ENCODE measurements around the gene PRKN. TPM values are rescaled to one million over a fixed set of nuclear protein-coding genes. Genes with fewer than 3 reads are reported as not detected.

Gene PRKN
- total RNA-seq, 4 donors from 2014 or later = 5.5 to 17.9 (median 6.8) TPM

- H3K4me1 ChIP-seq = no peaks in the 10 kb centered on the region
- H3K27me3 ChIP-seq = no peaks in the 10 kb centered on the region
- no peak for DNase-seq (ENCODE audit: low spot score in 2 of 2)
- no peak overlapping the region for H3K27ac ChIP-seq
- peaks cover 0 to 9% (median 0%) of the 10 kb centered on the region in 3 donors for H3K36me3 ChIP-seq
- H3K9me3 ChIP-seq = peaks cover 0 to 9% (median 0%) of the 10 kb centered on the region in 4 donors
- TF ChIP-seq CTCF (IDR thresholded peaks at IDR 0.05) (no peak), EP300 (IDR thresholded peaks at IDR 0.05) (no peak), POLR2A (IDR thresholded peaks at IDR 0.05) (no peak)
- WGBS, 2 donors = 90 to 93% methylated on average over 4 of the region's 4 CpGs
- no peak overlapping the region for H3K4me3 ChIP-seq
These were observed 909.7 kb downstream of the PRKN start for GRCh38 chr6:161817881-161818280.

GRCh38 chr6:161815965-161816364 lies 911.6 kb downstream of the PRKN start:
- Histone ChIP-seq H3K36me3 (peaks cover 0 to 9% (median 0%) of the 10 kb centered on the region in 3 donors), H3K4me1 (no peaks in the 10 kb centered on the region), H3K27ac (no peak overlapping the region), H3K27me3 (no peaks in the 10 kb centered on the region), H3K4me3 (no peak overlapping the region), H3K9me3 (peaks cover 0 to 11% (median 2%) of the 10 kb centered on the region in 4 donors)
- TF ChIP-seq CTCF (IDR thresholded peaks at IDR 0.05) (no peak), EP300 (IDR thresholded peaks at IDR 0.05) (no peak), POLR2A (IDR thresholded peaks at IDR 0.05) (no peak)
- 60 to 62% methylated on average over 4 of the region's 4 CpGs for WGBS, 2 donors
- no peak for DNase-seq (ENCODE audit: low spot score in 2 of 2)

GRCh38 chr6:161813156-161813555 lies 914.4 kb downstream of the PRKN start:
- Histone ChIP-seq H3K27me3 (no peaks in the 10 kb centered on the region), H3K4me3 (no peak overlapping the region), H3K4me1 (no peaks in the 10 kb centered on the region), H3K36me3 (peaks cover 0 to 9% (median 0%) of the 10 kb centered on the region in 3 donors), H3K9me3 (peaks cover 0 to 11% (median 2%) of the 10 kb centered on the region in 4 donors), H3K27ac (no peak overlapping the region)
- DNase-seq (ENCODE audit: low spot score in 2 of 2) = no peak
- TF ChIP-seq EP300 (IDR thresholded peaks at IDR 0.05) (no peak), CTCF (IDR thresholded peaks at IDR 0.05) (no peak), POLR2A (IDR thresholded peaks at IDR 0.05) (no peak)
- WGBS, 2 donors = 98% methylated on average over 8 of the region's 8 CpGs

- peaks cover 0 to 9% (median 0%) of the 10 kb centered on the region in 3 donors for H3K36me3 ChIP-seq
- no peak overlapping the region for H3K27ac ChIP-seq
- 80 to 96% methylated on average over 2 of the region's 2 CpGs for WGBS, 2 donors
- H3K4me3 ChIP-seq = no peak overlapping the region
- H3K9me3 ChIP-seq = peaks cover 0 to 11% (median 2%) of the 10 kb centered on the region in 4 donors
- TF ChIP-seq CTCF (IDR thresholded peaks at IDR 0.05) = no peak
- no peak for TF ChIP-seq EP300 (IDR thresholded peaks at IDR 0.05)
- no peak for TF ChIP-seq POLR2A (IDR thresholded peaks at IDR 0.05)
- no peaks in the 10 kb centered on the region for H3K27me3 ChIP-seq
- DNase-seq (ENCODE audit: low spot score in 2 of 2) = no peak
- no peaks in the 10 kb centered on the region for H3K4me1 ChIP-seq
These were observed 917.6 kb downstream of the PRKN start for GRCh38 chr6:161809971-161810370.

- TF ChIP-seq EP300 (IDR thresholded peaks at IDR 0.05) = no peak
- no peak for TF ChIP-seq POLR2A (IDR thresholded peaks at IDR 0.05)
- TF ChIP-seq CTCF (IDR thresholded peaks at IDR 0.05) = no peak
- H3K27me3 ChIP-seq = no peaks in the 10 kb centered on the region
- no peak for DNase-seq (ENCODE audit: low spot score in 2 of 2)
- no peak overlapping the region for H3K27ac ChIP-seq
- no peaks in the 10 kb centered on the region for H3K9me3 ChIP-seq
- WGBS, 2 donors = 69 to 76% methylated on average over 1 of the region's 1 CpG
- no peaks in the 10 kb centered on the region for H3K4me1 ChIP-seq
- no peak overlapping the region for H3K4me3 ChIP-seq
- no peaks in the 10 kb centered on the region for H3K36me3 ChIP-seq
These were observed 922.7 kb downstream of the PRKN start for GRCh38 chr6:161804838-161805237.

All from tibial nerve (tissue), 4 donors.